A549 (cell line): ENCODE data around the gene SEC16A. TPM values are rescaled to one million over a fixed set of nuclear protein-coding genes. Genes with fewer than 3 reads are reported as not detected.

ENCODE experiments used
- ATAC-seq, 2 experiments: fragments of 200-7000 bp in 1 of 2; fragments of >200 bp in 1 of 2; cut with Nextera tagmentation in 1 of 2; cut with Tn5 transposase in 1 of 2; 3 replicates each; pipeline versions ENCODE4 v1.8.0 to v1.9.1; 2018 to 2020; ENCODE audit warnings: mild to moderate bottlenecking in 1 of 2, moderate library complexity in 1 of 2
- CTCF ChIA-PET: fragments of 300-600 bp; sonication (Branson Sonifier 250); formaldehyde crosslinking; extraction: SDS; loops from one replicate; lab custom pipeline; 2021; ENCODE audit warnings: antibody characterized with exemption, inconsistent platforms; lab: Yijun Ruan, JAX
- POLR2A ChIA-PET: fragments of 350-600 bp; formaldehyde crosslinking; extraction: SDS; loops from one replicate; lab custom pipeline; 2021; ENCODE audit warnings: antibody characterized with exemption, inconsistent platforms; lab: Yijun Ruan, JAX
- DNase-seq, 2 experiments: peaks; one replicate each; pipeline versions ENCODE4 v3.0.0 to v3.0.0-alpha.2; 2011 to 2016; ENCODE audit warnings: low read depth in 1 of 2, low spot score in 1 of 2
- FAIRE-seq: peaks from 2 replicates; lab custom pipeline; 2011; peaks lifted over from hg19 to GRCh38; lab: Jason Lieb, UNC
- H3K27ac ChIP-seq, 2 experiments: fragments of >200 bp; sonication (Bioruptor Twin); formaldehyde crosslinking; 3 replicates each; pipeline ENCODE4 v1.5.1; 2016 to 2017
- H3K4me1 ChIP-seq: fragments of >200 bp; sonication (Bioruptor Twin); formaldehyde crosslinking; 3 replicates; pipeline ENCODE4 v1.6.1; 2016
- H3K4me2 ChIP-seq: fragments of >200 bp; sonication (Bioruptor Twin); formaldehyde crosslinking; 3 replicates; pipeline ENCODE4 v1.6.1; 2016
- H3K4me3 ChIP-seq: fragments of >200 bp; sonication (Bioruptor Twin); formaldehyde crosslinking; 3 replicates; pipeline ENCODE4 v1.5.1; 2016
- H3K9me3 ChIP-seq: fragments of >200 bp; sonication (Bioruptor Twin); formaldehyde crosslinking; 3 replicates; pipeline ENCODE4 v1.6.1; 2016
- BHLHE40 ChIP-seq: IDR thresholded peaks from 2 replicates; pipeline ENCODE4 v1.6.1; 2012; ENCODE audit warnings: low read depth, low read length, inconsistent platforms
- CBX8 ChIP-seq: fragments of 200-600 bp; sonication (generic); IDR thresholded peaks from 2 replicates; pipeline ENCODE4 v1.6.1; 2016
- CEBPB ChIP-seq, 2 experiments: fragments of >200 bp in 1 of 2; sonication (Bioruptor Twin) in 1 of 2; formaldehyde crosslinking in 1 of 2; IDR thresholded peaks; 2 replicates each; pipeline ENCODE4 v1.6.1; 2012 to 2016
- CHD4 ChIP-seq: fragments of 200-600 bp; sonication (generic); IDR thresholded peaks from 2 replicates; pipeline ENCODE4 v1.6.1; 2016; ENCODE audit warnings: antibody characterized with exemption, mild to moderate bottlenecking, borderline replicate concordance
- CTCF ChIP-seq: fragments of >200 bp; sonication (Bioruptor Twin); formaldehyde crosslinking; IDR thresholded peaks from 3 replicates; pipeline ENCODE4 v1.5.1; 2016
- EP300 ChIP-seq, 2 experiments: fragments of >200 bp; sonication (Bioruptor Twin); formaldehyde crosslinking; IDR thresholded peaks; 2 replicates in 1 of 2; 3 replicates in 1 of 2; pipeline ENCODE4 v1.6.1; 2016 to 2017
- FOXS1 ChIP-seq: fragments of 250-450 bp; sonication (Bioruptor Pico); IDR thresholded peaks from 2 replicates; pipeline ENCODE4 v1.5.0; 2020; ENCODE audit warnings: mild to moderate bottlenecking, moderate library complexity
- HOXB13 ChIP-seq: fragments of 250-450 bp; sonication (Bioruptor Pico); IDR thresholded peaks from 2 replicates; pipeline ENCODE4 v1.5.0; 2020; ENCODE audit warnings: low read depth, mild to moderate bottlenecking, moderate library complexity
- JUN ChIP-seq, 2 experiments: fragments of >200 bp; sonication (Bioruptor Twin); formaldehyde crosslinking; IDR thresholded peaks; 2 replicates in 1 of 2; 3 replicates in 1 of 2; pipeline ENCODE4 v1.6.1; 2016 to 2017
- KDM5A ChIP-seq: fragments of 200-600 bp; sonication (generic); IDR thresholded peaks from 2 replicates; pipeline ENCODE4 v1.6.1; 2016; ENCODE audit warnings: antibody characterized with exemption, mild to moderate bottlenecking
- MAFK ChIP-seq: fragments of 450-650 bp; IDR thresholded peaks from 2 replicates; pipeline ENCODE4 v1.6.1; 2014; ENCODE audit not compliant: partially characterized antibody
- MAX ChIP-seq: IDR thresholded peaks from 2 replicates; pipeline ENCODE4 v1.6.1; 2012
- MAZ ChIP-seq: fragments of 150-350 bp; IDR thresholded peaks from 2 replicates; pipeline ENCODE4 v1.6.1; 2014; ENCODE audit warnings: antibody characterized with exemption, low read depth, low read length, borderline replicate concordance
- NR3C1 ChIP-seq: fragments of >200 bp; sonication (Bioruptor Twin); formaldehyde crosslinking; IDR thresholded peaks from 3 replicates; pipeline ENCODE4 v1.6.1; 2017
- RARB ChIP-seq: fragments of 250-450 bp; sonication (Bioruptor Pico); IDR thresholded peaks from 2 replicates; pipeline ENCODE4 v1.8.0; 2021; ENCODE audit warnings: mild to moderate bottlenecking, moderate library complexity
- RNF2 ChIP-seq: fragments of 200-600 bp; sonication (generic); IDR thresholded peaks from 2 replicates; pipeline ENCODE4 v1.6.1; 2016; ENCODE audit warnings: low read depth, mild to moderate bottlenecking, antibody characterized with exemption, moderate library complexity, borderline replicate concordance
- SREBF2 ChIP-seq: fragments of 450-650 bp; IDR thresholded peaks from 2 replicates; pipeline ENCODE4 v1.6.1; 2014; ENCODE audit warnings: mild to moderate bottlenecking, moderate library complexity
- TFCP2L1 ChIP-seq: fragments of 250-450 bp; sonication (Bioruptor Pico); IDR thresholded peaks from 2 replicates; pipeline ENCODE4 v1.5.0; 2021; ENCODE audit warnings: mild to moderate bottlenecking
- ZNF302 ChIP-seq: fragments of 250-450 bp; sonication (Bioruptor Pico); IDR thresholded peaks from 2 replicates; pipeline ENCODE4 v1.9.0; 2021; ENCODE audit warnings: inconsistent platforms, mild to moderate bottlenecking, moderate library complexity
- ZSCAN20 ChIP-seq: fragments of 250-450 bp; sonication (Bioruptor Pico); IDR thresholded peaks from 2 replicates; pipeline ENCODE4 v1.8.0; 2022; ENCODE audit warnings: mild to moderate bottlenecking, moderate library complexity
- WGBS: methylation state at CpG from one replicate; pipeline ENCODE4 v1.1.6; 2017; ENCODE audit errors: missing lambda C conversion rate; 5-methylcytosine and 5-hydroxymethylcytosine counted together
- polyA plus RNA-seq, 4 experiments: library from polyadenylated mRNA; depleted of rRNA in 3 of 4; stranded (reverse); fragments of >200 nt; fragmentation: RNase III in 1 of 4; extraction: RNeasy Plus Mini Kit Qiagen cat#74134 plus additional on column Dnase treatment in 1 of 4; gene quantifications; 2 replicates in 3 of 4; 3 replicates in 1 of 4; pipeline ENCODE4 v1.2.3, GENCODE V29; 2011 to 2017
- TF ChIP-seq, protein P1 (sequence below): fragments of 150-350 bp; IDR thresholded peaks from 2 replicates; pipeline ENCODE4 v1.6.1; 2014; ENCODE audit warnings: low read depth, mild to moderate bottlenecking, low read length
- TF ChIP-seq, protein P2 (sequence below): fragments of >200 bp; sonication (Bioruptor Twin); formaldehyde crosslinking; IDR thresholded peaks from 3 replicates; pipeline ENCODE4 v1.6.1; 2016

SEC16A gene
- polyA plus RNA-seq, 2 of the 4 experiments (the other 2 are of a cell fraction) = 24.2 to 38.0 TPM

DNA sequence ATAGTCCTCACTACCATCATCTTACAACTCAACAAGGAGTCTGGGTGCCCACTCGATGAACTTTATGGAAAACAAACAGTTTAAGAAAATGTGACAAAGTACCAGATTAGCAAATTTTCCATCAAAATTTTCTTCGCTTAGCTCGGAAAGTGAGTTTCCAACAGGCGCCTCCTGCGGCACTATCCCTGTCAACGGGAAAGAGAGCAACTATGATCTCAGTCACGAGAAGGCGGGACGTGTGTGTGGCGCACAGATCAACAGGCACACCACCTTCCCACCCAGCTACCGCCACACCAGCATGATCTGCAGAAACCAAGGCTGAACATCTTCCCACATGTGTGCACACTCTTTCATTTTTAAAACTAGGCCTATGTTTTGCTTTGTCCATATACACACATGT is 29.5 kb downstream of the SEC16A start (continued):
- TF ChIP-seq TFCP2L1 = no peak
- TF ChIP-seq, all 56 proteins: peak for 0

DNA sequence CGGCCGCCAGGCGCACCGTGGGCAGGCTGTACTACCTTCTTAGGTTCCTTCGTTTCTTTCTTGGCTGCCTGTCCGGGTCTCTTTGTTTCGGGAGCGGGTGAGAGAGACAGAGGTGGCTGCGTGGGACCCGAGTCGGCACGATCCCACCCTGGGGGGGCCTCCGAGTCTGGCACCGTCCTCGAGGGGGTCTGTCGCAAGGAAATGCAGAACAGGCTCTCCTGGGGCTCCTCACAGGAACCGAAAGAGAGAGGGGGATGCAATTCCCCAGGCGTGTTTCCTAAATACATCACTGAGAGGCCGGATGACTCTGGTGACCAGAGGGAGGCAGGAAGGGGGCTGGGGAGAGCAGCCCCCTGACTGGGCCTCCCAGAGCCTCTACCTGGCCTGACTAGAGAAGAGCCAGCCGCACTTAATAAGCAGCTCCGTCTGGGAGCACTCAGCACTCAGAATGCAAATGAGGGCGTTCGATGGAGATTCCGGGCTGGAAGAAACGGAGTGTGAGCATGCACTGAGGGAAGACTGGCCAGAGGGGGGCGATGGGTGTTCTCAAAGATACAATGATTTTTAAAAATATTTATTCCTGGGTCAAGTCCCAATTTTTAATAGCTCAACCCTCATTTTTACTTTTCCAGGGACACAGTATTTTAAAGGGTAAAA is 31.5 kb downstream of the SEC16A start:
- 96% methylated on average over 25 of the region's 26 CpGs for WGBS
- Histone ChIP-seq H3K27ac (no peak overlapping the region), H3K4me3 (no peak overlapping the region), H3K9me3 (no peaks in the 10 kb centered on the region), H3K4me2 (no peak overlapping the region), H3K4me1 (no peaks in the 10 kb centered on the region)
- DNase-seq (no peak), FAIRE-seq (no peak), ATAC-seq (no peak)
- no peak for TF ChIP-seq MAX
- TF ChIP-seq CTCF = 0 out of 3 replicates have a peak, but pooled peaks have one; percentile 5
- CTCF ChIA-PET = interaction anchor here (0.9 to 1.1 kb wide), 2 partner anchors 9 to 11 kb away, joined by 4 read pairs; no protein-coding TSS in a partner anchor
- POLR2A ChIA-PET = no interaction called here

DNA sequence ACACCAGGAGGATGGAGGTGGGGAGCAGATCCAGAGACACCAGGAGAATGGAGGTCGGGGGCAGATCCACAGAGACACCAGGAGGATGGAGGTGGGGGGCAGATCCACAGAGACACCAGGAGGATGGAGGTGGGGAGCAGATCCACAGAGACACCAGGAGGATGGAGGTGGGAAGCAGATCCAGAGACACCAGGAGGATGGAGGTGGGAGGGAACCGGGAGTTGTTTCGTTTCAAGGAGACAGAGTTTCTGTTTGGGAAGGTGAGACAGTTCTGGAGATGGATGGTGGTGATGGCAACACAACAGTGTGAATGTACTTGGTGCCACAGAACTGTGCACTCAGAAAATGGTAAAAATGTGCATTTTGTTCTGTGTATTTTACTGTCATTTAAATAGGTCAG is 34.2 kb downstream of the SEC16A start:
- ChIA-PET POLR2A (no interaction called here), CTCF (interaction anchor here (1.8 to 2.3 kb wide), 2 partner anchors 8 to 40 kb away, joined by 5 to 11 read pairs; no protein-coding TSS in a partner anchor)
- Histone ChIP-seq H3K4me2 (no peak overlapping the region), H3K27ac (no peak overlapping the region), H3K9me3 (no peaks in the 10 kb centered on the region), H3K4me3 (no peak overlapping the region), H3K4me1 (no peaks in the 10 kb centered on the region)
- TF ChIP-seq RNF2 (no peak), FOXS1 (CRISPR knock-in tag) (no peak), JUN (IDR thresholded peaks at IDR 0.05) (no peak), CEBPB (IDR thresholded peaks at IDR 0.05) (no peak), HOXB13 (CRISPR knock-in tag) (no peak), MAZ (no peak), KDM5A (no peak), ZSCAN20 (no peak), SREBF2 (no peak), MAFK (no peak), BHLHE40 (no peak), CHD4 (no peak), NR3C1 (no peak), EP300 (IDR thresholded peaks at IDR 0.05) (no peak), CBX8 (no peak), ZNF302 (CRISPR knock-in tag) (no peak), RARB (no peak)
- TF ChIP-seq, protein P1, sequence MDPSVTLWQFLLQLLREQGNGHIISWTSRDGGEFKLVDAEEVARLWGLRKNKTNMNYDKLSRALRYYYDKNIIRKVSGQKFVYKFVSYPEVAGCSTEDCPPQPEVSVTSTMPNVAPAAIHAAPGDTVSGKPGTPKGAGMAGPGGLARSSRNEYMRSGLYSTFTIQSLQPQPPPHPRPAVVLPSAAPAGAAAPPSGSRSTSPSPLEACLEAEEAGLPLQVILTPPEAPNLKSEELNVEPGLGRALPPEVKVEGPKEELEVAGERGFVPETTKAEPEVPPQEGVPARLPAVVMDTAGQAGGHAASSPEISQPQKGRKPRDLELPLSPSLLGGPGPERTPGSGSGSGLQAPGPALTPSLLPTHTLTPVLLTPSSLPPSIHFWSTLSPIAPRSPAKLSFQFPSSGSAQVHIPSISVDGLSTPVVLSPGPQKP = no peak
- TF ChIP-seq, protein P2, sequence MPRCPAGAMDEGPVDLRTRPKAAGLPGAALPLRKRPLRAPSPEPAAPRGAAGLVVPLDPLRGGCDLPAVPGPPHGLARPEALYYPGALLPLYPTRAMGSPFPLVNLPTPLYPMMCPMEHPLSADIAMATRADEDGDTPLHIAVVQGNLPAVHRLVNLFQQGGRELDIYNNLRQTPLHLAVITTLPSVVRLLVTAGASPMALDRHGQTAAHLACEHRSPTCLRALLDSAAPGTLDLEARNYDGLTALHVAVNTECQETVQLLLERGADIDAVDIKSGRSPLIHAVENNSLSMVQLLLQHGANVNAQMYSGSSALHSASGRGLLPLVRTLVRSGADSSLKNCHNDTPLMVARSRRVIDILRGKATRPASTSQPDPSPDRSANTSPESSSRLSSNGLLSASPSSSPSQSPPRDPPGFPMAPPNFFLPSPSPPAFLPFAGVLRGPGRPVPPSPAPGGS = no peak
- ATAC-seq (no peak), DNase-seq (no peak), FAIRE-seq (no peak)
- WGBS = 88% methylated on average over 3 of the region's 3 CpGs
